Right lobe of liver (tissue), 4 donors: ENCODE measurements around the gene TMEM8B.

Experiments
- CTCF ChIP-seq, 4 donors: fragments of 200-600 bp in 3 of 4; fragments of 450-650 bp in 1 of 4; IDR thresholded peaks; one replicate each; pipeline versions ENCODE4 v1.5.1 to v1.8.0; 2016 to 2022; ENCODE audit warnings: antibody characterized with exemption in 4 of 4, mild to moderate bottlenecking in 2 of 4
- POLR2A ChIP-seq: fragments of 450-650 bp; IDR thresholded peaks from one replicate; pipeline ENCODE4 v1.6.1; 2017; ENCODE audit warnings: antibody characterized with exemption, mild to moderate bottlenecking
- donor health status: DM: no; HTN: no; CAD: no.
- donor health status: DM: no; HTN: no; CAD: no.
- donor health status: DM: no; HTN: yes; CAD: no.

- no peak for TF ChIP-seq CTCF (IDR thresholded peaks at IDR 0.05)
- no peak for TF ChIP-seq POLR2A
These were observed 34.6 kb downstream of the TMEM8B start for GRCh38 chr9:35863583-35863982.
